Panc1 (cell line): ENCODE measurements around the gene CLCF1.

Experiments used
- POLR2AphosphoS5 ChIP-seq: IDR thresholded peaks from 2 replicates; pipeline ENCODE4 v1.6.1; 2012; ENCODE audit warnings: mild to moderate bottlenecking, low read depth, low read length, moderate library complexity
- SIN3A ChIP-seq: IDR thresholded peaks from 2 replicates; pipeline ENCODE4 v1.6.1; 2012; ENCODE audit warnings: low read depth, mild to moderate bottlenecking, low read length, moderate library complexity, borderline replicate concordance; ENCODE audit not compliant: insufficient read depth
- TCF7L2 ChIP-seq: IDR thresholded peaks from 2 replicates; pipeline ENCODE4 v1.6.1; 2011; ENCODE audit warnings: mild to moderate bottlenecking, low read depth, low read length, inconsistent platforms
- TF ChIP-seq, protein P1 (sequence below): fragments of 450-650 bp; IDR thresholded peaks from 2 replicates; pipeline ENCODE4 v1.5.1; 2017; ENCODE audit warnings: mild to moderate bottlenecking
- TF ChIP-seq, protein P2 (sequence below), 2 experiments: IDR thresholded peaks; 2 replicates each; pipeline ENCODE4 v1.6.1; 2011 to 2012; ENCODE audit warnings: low read depth in 2 of 2, control low read depth in 1 of 2, low read length in 1 of 2, mild to moderate bottlenecking in 1 of 2, moderate library complexity in 1 of 2; ENCODE audit not compliant: insufficient read depth in 1 of 2

GRCh38 chr11:67355794-67356386 lies 17.5 kb downstream of the CLCF1 start:
- TF ChIP-seq, protein P1, sequence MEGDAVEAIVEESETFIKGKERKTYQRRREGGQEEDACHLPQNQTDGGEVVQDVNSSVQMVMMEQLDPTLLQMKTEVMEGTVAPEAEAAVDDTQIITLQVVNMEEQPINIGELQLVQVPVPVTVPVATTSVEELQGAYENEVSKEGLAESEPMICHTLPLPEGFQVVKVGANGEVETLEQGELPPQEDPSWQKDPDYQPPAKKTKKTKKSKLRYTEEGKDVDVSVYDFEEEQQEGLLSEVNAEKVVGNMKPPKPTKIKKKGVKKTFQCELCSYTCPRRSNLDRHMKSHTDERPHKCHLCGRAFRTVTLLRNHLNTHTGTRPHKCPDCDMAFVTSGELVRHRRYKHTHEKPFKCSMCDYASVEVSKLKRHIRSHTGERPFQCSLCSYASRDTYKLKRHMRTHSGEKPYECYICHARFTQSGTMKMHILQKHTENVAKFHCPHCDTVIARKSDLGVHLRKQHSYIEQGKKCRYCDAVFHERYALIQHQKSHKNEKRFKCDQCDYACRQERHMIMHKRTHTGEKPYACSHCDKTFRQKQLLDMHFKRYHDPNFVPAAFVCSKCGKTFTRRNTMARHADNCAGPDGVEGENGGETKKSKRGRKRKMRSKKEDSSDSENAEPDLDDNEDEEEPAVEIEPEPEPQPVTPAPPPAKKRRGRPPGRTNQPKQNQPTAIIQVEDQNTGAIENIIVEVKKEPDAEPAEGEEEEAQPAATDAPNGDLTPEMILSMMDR = no peak
- TF ChIP-seq POLR2AphosphoS5 = no peak
- TF ChIP-seq, protein P2, sequence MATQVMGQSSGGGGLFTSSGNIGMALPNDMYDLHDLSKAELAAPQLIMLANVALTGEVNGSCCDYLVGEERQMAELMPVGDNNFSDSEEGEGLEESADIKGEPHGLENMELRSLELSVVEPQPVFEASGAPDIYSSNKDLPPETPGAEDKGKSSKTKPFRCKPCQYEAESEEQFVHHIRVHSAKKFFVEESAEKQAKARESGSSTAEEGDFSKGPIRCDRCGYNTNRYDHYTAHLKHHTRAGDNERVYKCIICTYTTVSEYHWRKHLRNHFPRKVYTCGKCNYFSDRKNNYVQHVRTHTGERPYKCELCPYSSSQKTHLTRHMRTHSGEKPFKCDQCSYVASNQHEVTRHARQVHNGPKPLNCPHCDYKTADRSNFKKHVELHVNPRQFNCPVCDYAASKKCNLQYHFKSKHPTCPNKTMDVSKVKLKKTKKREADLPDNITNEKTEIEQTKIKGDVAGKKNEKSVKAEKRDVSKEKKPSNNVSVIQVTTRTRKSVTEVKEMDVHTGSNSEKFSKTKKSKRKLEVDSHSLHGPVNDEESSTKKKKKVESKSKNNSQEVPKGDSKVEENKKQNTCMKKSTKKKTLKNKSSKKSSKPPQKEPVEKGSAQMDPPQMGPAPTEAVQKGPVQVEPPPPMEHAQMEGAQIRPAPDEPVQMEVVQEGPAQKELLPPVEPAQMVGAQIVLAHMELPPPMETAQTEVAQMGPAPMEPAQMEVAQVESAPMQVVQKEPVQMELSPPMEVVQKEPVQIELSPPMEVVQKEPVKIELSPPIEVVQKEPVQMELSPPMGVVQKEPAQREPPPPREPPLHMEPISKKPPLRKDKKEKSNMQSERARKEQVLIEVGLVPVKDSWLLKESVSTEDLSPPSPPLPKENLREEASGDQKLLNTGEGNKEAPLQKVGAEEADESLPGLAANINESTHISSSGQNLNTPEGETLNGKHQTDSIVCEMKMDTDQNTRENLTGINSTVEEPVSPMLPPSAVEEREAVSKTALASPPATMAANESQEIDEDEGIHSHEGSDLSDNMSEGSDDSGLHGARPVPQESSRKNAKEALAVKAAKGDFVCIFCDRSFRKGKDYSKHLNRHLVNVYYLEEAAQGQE (IDR thresholded peaks at IDR 0.05; ENCODE audit: insufficient read depth in 1 of 2, low read depth in 2 of 2, low read length in 1 of 2) = no peak
- no peak for TF ChIP-seq TCF7L2
- TF ChIP-seq SIN3A = no peak
